ENCODE measurements around the gene MAPK8IP1.

MAPK8IP1 gene

GRCh38 chr11:45852712-45853101, 32.7 kb upstream of the MAPK8IP1 start:
- CTCF ChIA-PET = interaction anchor here (1.0 to 1.1 kb wide), 2 partner anchors 10 to 20 kb away, joined by 3 to 6 read pairs; no protein-coding TSS in a partner anchor
- H3K4me3 ChIP-seq (ENCODE audit: low read depth, low read length) = no peak overlapping the region
- H3K36me3 ChIP-seq (ENCODE audit: control insufficient read depth in 2 of 2, insufficient read depth in 1 of 2, low read length in 2 of 2) = peaks cover 0 to 11% of the 10 kb centered on the region in 2 experiments; a peak in 1 of 3 replicates
- no peaks in the 10 kb centered on the region for H3K9me3 ChIP-seq (ENCODE audit: control insufficient read depth, insufficient read depth, low read depth, low read length)
- H3K4me1 ChIP-seq (ENCODE audit: control insufficient read depth, insufficient read depth, low read length) = no peaks in the 10 kb centered on the region
- POLR2A ChIA-PET = no interaction called here
- TF ChIP-seq ZNF211 (tag by site-specific recombination; IDR thresholded peaks at IDR 0.05; ENCODE audit: low read depth) (no peak), SETDB1 (IDR thresholded peaks at IDR 0.05; ENCODE audit: insufficient read length, low read length) (no peak), ZNF221 (tag by site-specific recombination; IDR thresholded peaks at IDR 0.05; ENCODE audit: borderline replicate concordance) (no peak), ZBTB48 (tag by site-specific recombination; IDR thresholded peaks at IDR 0.05) (no peak), SP7 (tag by site-specific recombination; IDR thresholded peaks at IDR 0.05) (no peak), ZNF658 (tag by site-specific recombination; IDR thresholded peaks at IDR 0.05) (no peak)
- no peak overlapping the region for H3K27ac ChIP-seq (ENCODE audit: extremely low read depth, low read depth, low read length)

DNA sequence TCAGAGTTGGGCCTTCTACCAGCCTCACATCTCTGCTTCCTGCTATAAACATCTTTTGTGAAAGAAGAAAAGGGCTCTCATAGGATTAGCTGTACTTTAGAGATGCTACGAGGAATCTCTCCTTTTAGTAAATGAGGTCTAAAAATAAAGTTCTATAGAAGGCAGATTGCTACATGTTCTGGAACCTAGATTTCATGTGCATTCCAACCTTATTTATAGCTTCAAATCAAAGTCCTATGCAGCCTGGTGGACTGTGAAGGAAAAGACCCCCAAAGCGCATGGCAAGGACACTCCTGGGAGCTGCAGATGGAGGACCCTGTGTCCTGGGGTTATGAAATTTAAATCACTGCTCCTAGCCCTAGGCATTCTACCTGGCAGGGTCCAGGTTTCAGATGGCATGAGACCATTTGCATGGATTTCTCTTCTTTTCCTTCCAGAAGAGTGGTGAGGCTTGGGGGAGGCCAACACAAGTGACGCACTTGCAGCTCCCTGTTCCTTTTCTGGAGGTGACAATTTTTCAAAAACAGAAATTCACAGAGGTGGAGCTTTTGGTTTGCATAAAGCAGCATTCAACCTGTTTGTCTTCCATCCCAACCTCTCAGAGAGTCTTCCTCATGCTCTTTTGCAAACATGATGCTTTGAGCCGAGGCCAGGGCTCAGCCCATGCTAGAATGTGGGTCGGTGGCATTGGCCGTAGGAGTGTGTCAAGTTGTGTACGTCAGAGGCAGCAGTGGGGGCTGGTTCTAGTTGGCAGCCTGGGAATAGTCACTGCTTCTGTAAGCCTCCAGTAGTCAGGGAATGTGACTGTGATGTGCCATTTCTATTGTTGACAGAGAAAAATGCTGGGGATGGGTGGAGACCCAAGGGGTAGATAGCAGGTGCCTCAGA, 31.9 kb upstream of the MAPK8IP1 start:
- Histone ChIP-seq H3K36me3 (ENCODE audit: control insufficient read depth in 2 of 2, insufficient read depth in 1 of 2, low read length in 2 of 2) (peaks cover 0 to 19% of the 10 kb centered on the region in 2 experiments; a peak in 1 of 3 replicates), H3K4me3 (ENCODE audit: low read depth, low read length) (no peak overlapping the region), H3K9me3 (ENCODE audit: control insufficient read depth, insufficient read depth, low read depth, low read length) (no peaks in the 10 kb centered on the region), H3K4me1 (ENCODE audit: control insufficient read depth, insufficient read depth, low read length) (no peaks in the 10 kb centered on the region), H3K27ac (ENCODE audit: extremely low read depth, low read depth, low read length) (no peak overlapping the region)
- no peak for TF ChIP-seq ZNF629 (tag by site-specific recombination; IDR thresholded peaks at IDR 0.05)
- TF ChIP-seq EGR2 (tag by site-specific recombination; IDR thresholded peaks at IDR 0.05; ENCODE audit: low read depth) = peak; percentile 29; the same call in 1 of the 2 replicates
- POLR2A ChIA-PET = no interaction called here
- CTCF ChIA-PET = interaction anchor here (1.0 to 1.1 kb wide), 2 partner anchors 11 to 19 kb away, joined by 3 to 6 read pairs; no protein-coding TSS in a partner anchor

GRCh38 chr11:45855308-45855707, 30.1 kb upstream of the MAPK8IP1 start:
- POLR2A ChIA-PET = interaction anchor here (0.6 kb wide), 1 partner anchor 505 kb away, joined by 4 read pairs; no protein-coding TSS in a partner anchor

GRCh38 chr11:45856044-45856468, 29.4 kb upstream of the MAPK8IP1 start:
- CTCF ChIA-PET = interaction anchor here (0.6 to 2.2 kb wide), 5 partner anchors 10 to 82 kb away, joined by 3 to 6 read pairs (median 4); no protein-coding TSS in a partner anchor
- Histone ChIP-seq H3K27ac (ENCODE audit: extremely low read depth, low read depth, low read length) (no peak overlapping the region), H3K36me3 (ENCODE audit: control insufficient read depth in 2 of 2, insufficient read depth in 1 of 2, low read length in 2 of 2) (peaks cover 0 to 40% of the 10 kb centered on the region in 2 experiments; a peak in 1 of 3 replicates), H3K4me3 (ENCODE audit: low read depth, low read length) (no peak overlapping the region), H3K9me3 (ENCODE audit: control insufficient read depth, insufficient read depth, low read depth, low read length) (no peaks in the 10 kb centered on the region), H3K4me1 (ENCODE audit: control insufficient read depth, insufficient read depth, low read length) (no peaks in the 10 kb centered on the region)
- POLR2A ChIA-PET = no interaction called here
- TF ChIP-seq GFI1B (tag by site-specific recombination; IDR thresholded peaks at IDR 0.05) (no peak), HOXD13 (CRISPR knock-in tag; IDR thresholded peaks at IDR 0.05; ENCODE audit: borderline replicate concordance) (no peak)

More at GRCh38 chr11:45855308-45855707, 30.1 kb upstream of the MAPK8IP1 start:
- peak; percentile 55 for TF ChIP-seq ZIC2 (tag by site-specific recombination; IDR thresholded peaks at IDR 0.05)
- TF ChIP-seq, protein P1, sequence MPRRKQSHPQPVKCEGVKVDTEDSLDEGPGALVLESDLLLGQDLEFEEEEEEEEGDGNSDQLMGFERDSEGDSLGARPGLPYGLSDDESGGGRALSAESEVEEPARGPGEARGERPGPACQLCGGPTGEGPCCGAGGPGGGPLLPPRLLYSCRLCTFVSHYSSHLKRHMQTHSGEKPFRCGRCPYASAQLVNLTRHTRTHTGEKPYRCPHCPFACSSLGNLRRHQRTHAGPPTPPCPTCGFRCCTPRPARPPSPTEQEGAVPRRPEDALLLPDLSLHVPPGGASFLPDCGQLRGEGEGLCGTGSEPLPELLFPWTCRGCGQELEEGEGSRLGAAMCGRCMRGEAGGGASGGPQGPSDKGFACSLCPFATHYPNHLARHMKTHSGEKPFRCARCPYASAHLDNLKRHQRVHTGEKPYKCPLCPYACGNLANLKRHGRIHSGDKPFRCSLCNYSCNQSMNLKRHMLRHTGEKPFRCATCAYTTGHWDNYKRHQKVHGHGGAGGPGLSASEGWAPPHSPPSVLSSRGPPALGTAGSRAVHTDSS (tag by site-specific recombination; IDR thresholded peaks at IDR 0.05) = no peak
- Histone ChIP-seq H3K27ac (ENCODE audit: extremely low read depth, low read depth, low read length) (no peak overlapping the region), H3K4me3 (ENCODE audit: low read depth, low read length) (no peak overlapping the region), H3K9me3 (ENCODE audit: control insufficient read depth, insufficient read depth, low read depth, low read length) (no peaks in the 10 kb centered on the region), H3K4me1 (ENCODE audit: control insufficient read depth, insufficient read depth, low read length) (no peaks in the 10 kb centered on the region), H3K36me3 (ENCODE audit: control insufficient read depth in 2 of 2, insufficient read depth in 1 of 2, low read length in 2 of 2) (peaks cover 0 to 32% of the 10 kb centered on the region in 2 experiments; a peak in 1 of 3 replicates)
- CTCF ChIA-PET = interaction anchor here (0.6 to 2.2 kb wide), 4 partner anchors 13 to 84 kb away, joined by 3 to 6 read pairs (median 4); no protein-coding TSS in a partner anchor

All from HEK293 (cell line).